Heart right ventricle (tissue), 16 donors: ENCODE data around the gene SPATA16. TPM values are rescaled to one million over a fixed set of nuclear protein-coding genes. Genes with fewer than 3 reads are reported as not detected.

Source experiments
- ATAC-seq, 8 donors: fragments of 200-7000 bp; cut with Tn5 transposase; one replicate each; pipeline ENCODE4 v1.9.1; 2020; ENCODE audit warnings: mild to moderate bottlenecking in 8 of 8, moderate library complexity in 8 of 8, moderate number of reproducible peaks in 1 of 8
- DNase-seq, 2 donors: peaks; one replicate each; pipeline ENCODE4 v3.0.0-alpha.2; 2020
- H3K27ac ChIP-seq, 10 donors: fragments of 200-600 bp; sonication (generic) in 2 of 10; one replicate each; pipeline versions ENCODE4 v1.5.0 to v1.8.0; 2020 to 2022; ENCODE audit warnings: mild to moderate bottlenecking in 3 of 10
- H3K27me3 ChIP-seq, 7 donors: fragments of 200-600 bp; one replicate each; pipeline ENCODE4 v1.8.0; 2021 to 2022; ENCODE audit warnings: mild to moderate bottlenecking in 2 of 7
- H3K36me3 ChIP-seq, 9 donors: fragments of 200-600 bp; sonication (generic) in 1 of 9; one replicate each; pipeline versions ENCODE4 v1.5.0 to v1.8.0; 2020 to 2022; ENCODE audit warnings: mild to moderate bottlenecking in 2 of 9
- H3K4me1 ChIP-seq, 9 donors: fragments of 200-600 bp; sonication (generic) in 1 of 9; one replicate each; pipeline versions ENCODE4 v1.5.0 to v1.8.0; 2020 to 2022; ENCODE audit warnings: mild to moderate bottlenecking in 4 of 9
- H3K4me3 ChIP-seq, 10 donors: fragments of 200-600 bp; sonication (generic) in 2 of 10; one replicate each; pipeline versions ENCODE4 v1.5.0 to v1.8.0; 2020 to 2022; ENCODE audit warnings: mild to moderate bottlenecking in 7 of 10, moderate library complexity in 2 of 10
- H3K9me3 ChIP-seq, 11 donors: fragments of 200-600 bp in 10 of 11; sonication (generic) in 2 of 11; one replicate each; pipeline versions ENCODE4 v1.5.0 to v1.8.0; 2013 to 2022; ENCODE audit warnings: mild to moderate bottlenecking in 2 of 11, control low read depth in 1 of 11, moderate library complexity in 1 of 11
- WGBS, 2 donors: extraction: QIAGEN DNeasy Blood & Tissue Kit; methylation state at CpG; one replicate each; pipeline ENCODE4 v1.1.7; 2013; ENCODE audit warnings: inconsistent platforms in 1 of 2; 5-methylcytosine and 5-hydroxymethylcytosine counted together
- intact Hi-C, 10 donors: fragments of 100-400 bp; cut with DNase I; formaldehyde crosslinking; loops; one replicate each; pipeline versions ENCODE4 v1.11.1 to v1.14.2; 2022
- polyA plus RNA-seq, 2 donors: library from polyadenylated mRNA; stranded (reverse); fragments of 200-250 nt; gene quantifications; one replicate each; pipeline ENCODE4 v1.2.3, GENCODE V29; 2013
- total RNA-seq, 10 donors: library from RNA; stranded (reverse); fragmentation: NEBNext Ultra II Directional in 3 of 10; extraction: Animal tissue kit (Norgen Biotek cat#: 25700) in 3 of 10; gene quantifications; one replicate each; pipeline versions ENCODE4 v1.2.1 to v1.2.4, GENCODE V29; 2021 to 2023
- TF ChIP-seq, protein P1 (sequence below), 9 donors: fragments of 200-600 bp; sonication (generic) in 2 of 9; IDR thresholded peaks; one replicate each; pipeline versions ENCODE4 v1.5.0 to v1.8.0; 2021 to 2022; ENCODE audit warnings: antibody characterized with exemption in 9 of 9, mild to moderate bottlenecking in 5 of 9, moderate library complexity in 1 of 9
- donor health status: Arrhythmogenic right ventricular cardiomyopathy.
- donor health status: ischemic (EF 13 %, LVEDD 7.1; RV severe dilation, severe dysfunction).
- donor health status: healthy with polysubstance abuse.
- donor health status: DM: no; HTN: yes; CAD: no.
- donor health status: DM: no; HTN: no; CAD: no.
- donor health status: ischemic (EF 25% LVEDD 6.9; RV normal size, moderate dysfunction).
- donor health status: ischemic (EF 25% LVEDD 5.7; RV mildly dilated, moderate dysfunction).
- donor health status: healthy.
- donor health status: DM: yes; HTN: yes; CAD: no.
- donor health status: Ischemic cardiomyopathy.
- donor health status: ischemic (EF 35%, LVEDD 5.7; RV mildly dilated, moderate dysfunction).
- donor health status: nonischemic (EF 11% LVEDD 7.7; RV severe dilation, severe dysfunction).
- donor health status: DM: yes; HTN: yes; CAD: no.
- donor health status: PGD.
- donor health status: ischemic (EF 29% LVEDD 5.4; RV normal size, mild dysfunction).
- donor health status: nonischemic (EF 23%, LVEDD 6.1; RV moderate dilation, normal function).

Gene SPATA16
- total and polyA plus RNA-seq, 12 donors = not detected

DNA sequence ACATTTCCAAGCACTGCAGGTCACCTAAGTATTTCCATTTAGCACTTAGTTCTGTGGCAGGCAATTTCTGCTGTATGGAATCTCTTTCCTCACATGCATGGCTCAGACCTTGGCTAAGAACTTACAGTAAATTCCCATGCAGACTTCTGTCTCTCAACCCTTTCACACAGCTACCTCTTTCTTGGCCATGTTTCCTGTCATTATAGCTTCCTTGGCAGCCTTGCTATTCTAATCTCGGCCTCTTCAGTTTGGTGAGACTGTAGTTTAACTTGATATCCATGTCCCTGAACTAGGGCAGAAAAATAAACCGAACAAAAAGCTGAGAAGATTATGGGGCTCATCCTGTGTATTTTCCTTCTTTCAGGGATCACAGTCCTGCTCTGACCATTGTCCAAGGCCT, 96.0 kb downstream of the SPATA16 start:
- Histone ChIP-seq H3K4me1 (peaks cover 0 to 8% (median 0%) of the 10 kb centered on the region in 9 donors), H3K27me3 (no peaks in the 10 kb centered on the region), H3K27ac (peak overlapping the region in 5 of 10 donors; percentile 17 to 64 (median 34)), H3K4me3 (no peak overlapping the region), H3K9me3 (no peaks in the 10 kb centered on the region), H3K36me3 (no peaks in the 10 kb centered on the region)
- 23 to 26% methylated on average over 2 of the region's 2 CpGs for WGBS, 2 donors
- TF ChIP-seq, protein P1, sequence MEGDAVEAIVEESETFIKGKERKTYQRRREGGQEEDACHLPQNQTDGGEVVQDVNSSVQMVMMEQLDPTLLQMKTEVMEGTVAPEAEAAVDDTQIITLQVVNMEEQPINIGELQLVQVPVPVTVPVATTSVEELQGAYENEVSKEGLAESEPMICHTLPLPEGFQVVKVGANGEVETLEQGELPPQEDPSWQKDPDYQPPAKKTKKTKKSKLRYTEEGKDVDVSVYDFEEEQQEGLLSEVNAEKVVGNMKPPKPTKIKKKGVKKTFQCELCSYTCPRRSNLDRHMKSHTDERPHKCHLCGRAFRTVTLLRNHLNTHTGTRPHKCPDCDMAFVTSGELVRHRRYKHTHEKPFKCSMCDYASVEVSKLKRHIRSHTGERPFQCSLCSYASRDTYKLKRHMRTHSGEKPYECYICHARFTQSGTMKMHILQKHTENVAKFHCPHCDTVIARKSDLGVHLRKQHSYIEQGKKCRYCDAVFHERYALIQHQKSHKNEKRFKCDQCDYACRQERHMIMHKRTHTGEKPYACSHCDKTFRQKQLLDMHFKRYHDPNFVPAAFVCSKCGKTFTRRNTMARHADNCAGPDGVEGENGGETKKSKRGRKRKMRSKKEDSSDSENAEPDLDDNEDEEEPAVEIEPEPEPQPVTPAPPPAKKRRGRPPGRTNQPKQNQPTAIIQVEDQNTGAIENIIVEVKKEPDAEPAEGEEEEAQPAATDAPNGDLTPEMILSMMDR (IDR thresholded peaks at IDR 0.05) = no peak
- ATAC-seq = peak in 4 of 8 donors; percentile 31 to 59 (median 46)
- no peak for DNase-seq
- intact Hi-C loops = loop anchor here in 8 of 10 donors (5.0 to 10.0 kb wide), 5 partner anchors 58 to 233 kb away; no protein-coding TSS in a partner anchor

DNA sequence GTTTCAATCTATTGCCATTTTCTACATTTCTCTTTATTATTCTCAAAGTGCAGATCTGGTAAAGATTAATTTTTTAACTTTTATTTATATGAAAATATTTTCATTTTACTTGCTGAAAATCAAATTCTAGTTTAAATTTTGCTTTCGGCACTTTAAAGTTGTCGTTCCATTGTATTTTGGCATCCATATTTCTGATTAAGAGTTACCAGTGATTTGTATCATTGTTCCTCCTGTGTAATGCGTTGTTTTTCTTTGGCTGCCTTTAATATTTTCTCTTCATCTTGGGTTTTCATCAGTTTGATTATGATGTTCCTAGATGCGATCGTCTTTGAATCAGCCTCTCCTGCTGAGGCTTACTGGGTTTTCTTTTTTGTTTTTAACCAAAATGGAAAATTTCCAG, 97.3 kb downstream of the SPATA16 start:
- Histone ChIP-seq H3K27me3 (no peaks in the 10 kb centered on the region), H3K27ac (no peak overlapping the region), H3K4me3 (no peak overlapping the region), H3K9me3 (no peaks in the 10 kb centered on the region), H3K36me3 (no peaks in the 10 kb centered on the region), H3K4me1 (peaks cover 0 to 16% (median 3%) of the 10 kb centered on the region in 9 donors)
- TF ChIP-seq, protein P1 (IDR thresholded peaks at IDR 0.05) = no peak
- intact Hi-C loops = loop anchor here in 3 of 10 donors (10.0 kb wide), 1 partner anchor 209 kb away; no protein-coding TSS in a partner anchor
- WGBS, 2 donors = 97 to 98% methylated on average over 5 of the region's 5 CpGs
- ATAC-seq = no peak
- DNase-seq = no peak

DNA sequence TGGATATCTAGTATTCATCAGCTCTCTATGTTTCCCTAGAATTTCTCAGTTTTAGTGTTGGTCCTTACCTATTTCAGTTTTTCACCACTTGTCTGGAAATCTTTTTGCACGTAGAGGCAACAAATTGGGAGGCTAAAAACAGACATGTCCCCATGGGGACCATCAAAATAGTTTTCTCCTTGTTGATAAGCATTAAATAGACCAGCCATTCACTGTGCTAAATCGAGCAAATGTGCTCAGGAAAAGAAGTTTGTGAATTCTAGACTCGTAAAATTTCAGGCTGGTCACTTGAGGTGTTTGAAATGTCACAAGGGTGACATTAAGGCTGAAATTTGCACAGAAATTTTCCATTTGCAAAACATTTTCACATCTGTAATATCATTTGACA, 102.6 kb downstream of the SPATA16 start:
- intact Hi-C loops = no loop called here
- peak; percentile 46 to 97 (median 84) for ATAC-seq

DNA sequence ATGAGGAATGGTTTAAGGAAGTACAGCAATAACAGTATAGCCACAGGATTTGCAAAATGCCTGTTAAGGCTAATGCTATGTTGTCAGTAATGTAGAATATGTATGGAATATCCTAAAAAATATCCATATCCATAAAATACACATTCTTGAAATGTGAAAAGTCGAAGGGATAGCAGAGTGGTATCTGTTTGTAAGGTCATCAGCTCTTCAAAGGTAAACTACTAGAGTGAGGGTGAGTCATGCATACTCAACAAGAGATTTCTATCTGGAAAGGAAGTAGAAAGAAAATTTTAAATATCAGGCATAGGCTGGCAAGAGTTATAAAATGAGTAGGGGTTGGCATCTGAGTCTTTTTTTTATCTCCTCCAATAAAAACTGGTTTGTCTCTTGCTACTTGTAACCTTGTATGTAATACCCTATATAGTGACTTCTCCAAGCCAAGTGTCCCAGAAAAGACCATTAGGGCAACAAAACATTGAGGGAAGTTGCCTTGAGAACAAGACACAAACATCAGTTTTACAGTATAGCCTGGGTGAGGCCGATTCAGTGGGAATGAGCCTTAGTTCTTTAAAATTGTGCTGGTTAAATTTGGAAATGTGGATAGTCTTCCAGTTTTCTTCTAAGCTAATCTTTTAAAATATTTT, 103.1 kb downstream of the SPATA16 start:
- intact Hi-C loops = no loop called here
- Histone ChIP-seq H3K4me1 (peaks cover 0 to 24% (median 4%) of the 10 kb centered on the region in 9 donors), H3K27me3 (no peaks in the 10 kb centered on the region), H3K4me3 (no peak overlapping the region), H3K27ac (peak overlapping the region in 9 of 10 donors; percentile 10 to 76 (median 50)), H3K9me3 (no peaks in the 10 kb centered on the region), H3K36me3 (no peaks in the 10 kb centered on the region)
- DNase-seq (no peak), ATAC-seq (peak in 4 of 8 donors; percentile 30 to 55 (median 36))
- WGBS, 2 donors = 55 to 60% methylated on average over 2 of the region's 2 CpGs
- TF ChIP-seq, protein P1 (IDR thresholded peaks at IDR 0.05) = no peak

More for the DNA sequence above, 102.6 kb downstream of the SPATA16 start:
- Histone ChIP-seq H3K36me3 (no peaks in the 10 kb centered on the region), H3K27ac (peak overlapping the region in 9 of 10 donors; percentile 10 to 76 (median 50)), H3K27me3 (no peaks in the 10 kb centered on the region), H3K9me3 (no peaks in the 10 kb centered on the region), H3K4me3 (no peak overlapping the region), H3K4me1 (peaks cover 0 to 24% (median 4%) of the 10 kb centered on the region in 9 donors)
- peak in 1 of 2 donors; percentile 5 for DNase-seq
- 25 to 30% methylated on average over 3 of the region's 3 CpGs for WGBS, 2 donors
- TF ChIP-seq, protein P1 (IDR thresholded peaks at IDR 0.05) = no peak
